ENCODE measurements around the gene PPRC1. TPM values are rescaled to one million over a fixed set of nuclear protein-coding genes. Genes with fewer than 3 reads are reported as not detected.

The PPRC1 gene
- total RNA-seq, 1 experiment from 2014 or later: 43.9 TPM

DNA sequence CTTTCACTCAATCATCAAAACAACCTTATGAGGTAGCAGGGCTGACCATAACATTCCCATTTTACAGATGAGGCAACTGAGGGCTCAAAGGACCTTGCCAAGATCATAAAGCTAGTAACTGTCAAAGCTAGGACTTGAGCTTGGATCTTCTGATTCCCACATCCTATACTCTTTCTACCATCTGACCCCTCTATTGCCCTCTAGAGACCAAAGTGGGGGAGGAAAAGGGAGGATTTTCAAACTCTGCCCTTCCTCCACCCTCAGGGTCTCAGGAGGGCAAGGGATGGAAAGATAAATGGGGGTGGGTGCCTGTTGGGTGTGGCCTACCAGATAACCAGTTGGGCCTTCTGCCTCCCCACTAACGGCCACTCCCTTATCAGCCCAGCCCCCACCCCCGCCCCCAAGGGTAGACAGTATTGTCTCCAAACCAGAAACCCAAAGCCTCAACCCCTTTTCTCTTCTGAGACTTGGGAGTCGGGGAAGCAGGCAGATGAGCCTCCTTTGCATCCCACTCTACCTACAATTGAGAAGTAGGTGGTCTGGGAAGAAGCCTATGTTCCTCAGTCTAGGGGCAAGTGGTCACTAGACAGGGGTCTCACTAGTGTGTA, 20.5 kb upstream of the PPRC1 start:
- no peak for DNase-seq
- CTCF ChIA-PET: interaction anchor here (0.6 kb wide), 2 partner anchors 17 to 605 kb away, joined by 4 read pairs; no protein-coding TSS in a partner anchor
- Mint-ChIP-seq H3K27ac (ENCODE audit: unreplicated experiment) (no peak overlapping the region), H3K27me3 (ENCODE audit: unreplicated experiment) (no peaks in the 10 kb centered on the region), H3K4me3 (ENCODE audit: low read depth, unreplicated experiment) (no peak overlapping the region), H3K36me3 (ENCODE audit: insufficient read depth, unreplicated experiment) (peaks cover 16% of the 10 kb centered on the region), H3K9me3 (ENCODE audit: low read depth, unreplicated experiment) (no peaks in the 10 kb centered on the region), H3K4me1 (ENCODE audit: low read depth, unreplicated experiment) (peaks cover 29% of the 10 kb centered on the region)
- intact Hi-C loops (cut with micrococcal nuclease; ENCODE audit: unreplicated experiment): no loop called here
- BruUV-seq (replicated peaks): no TSS peak
- TF ChIP-seq, protein P1, sequence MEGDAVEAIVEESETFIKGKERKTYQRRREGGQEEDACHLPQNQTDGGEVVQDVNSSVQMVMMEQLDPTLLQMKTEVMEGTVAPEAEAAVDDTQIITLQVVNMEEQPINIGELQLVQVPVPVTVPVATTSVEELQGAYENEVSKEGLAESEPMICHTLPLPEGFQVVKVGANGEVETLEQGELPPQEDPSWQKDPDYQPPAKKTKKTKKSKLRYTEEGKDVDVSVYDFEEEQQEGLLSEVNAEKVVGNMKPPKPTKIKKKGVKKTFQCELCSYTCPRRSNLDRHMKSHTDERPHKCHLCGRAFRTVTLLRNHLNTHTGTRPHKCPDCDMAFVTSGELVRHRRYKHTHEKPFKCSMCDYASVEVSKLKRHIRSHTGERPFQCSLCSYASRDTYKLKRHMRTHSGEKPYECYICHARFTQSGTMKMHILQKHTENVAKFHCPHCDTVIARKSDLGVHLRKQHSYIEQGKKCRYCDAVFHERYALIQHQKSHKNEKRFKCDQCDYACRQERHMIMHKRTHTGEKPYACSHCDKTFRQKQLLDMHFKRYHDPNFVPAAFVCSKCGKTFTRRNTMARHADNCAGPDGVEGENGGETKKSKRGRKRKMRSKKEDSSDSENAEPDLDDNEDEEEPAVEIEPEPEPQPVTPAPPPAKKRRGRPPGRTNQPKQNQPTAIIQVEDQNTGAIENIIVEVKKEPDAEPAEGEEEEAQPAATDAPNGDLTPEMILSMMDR (IDR thresholded peaks at IDR 0.05; ENCODE audit: unreplicated experiment): no peak

DNA sequence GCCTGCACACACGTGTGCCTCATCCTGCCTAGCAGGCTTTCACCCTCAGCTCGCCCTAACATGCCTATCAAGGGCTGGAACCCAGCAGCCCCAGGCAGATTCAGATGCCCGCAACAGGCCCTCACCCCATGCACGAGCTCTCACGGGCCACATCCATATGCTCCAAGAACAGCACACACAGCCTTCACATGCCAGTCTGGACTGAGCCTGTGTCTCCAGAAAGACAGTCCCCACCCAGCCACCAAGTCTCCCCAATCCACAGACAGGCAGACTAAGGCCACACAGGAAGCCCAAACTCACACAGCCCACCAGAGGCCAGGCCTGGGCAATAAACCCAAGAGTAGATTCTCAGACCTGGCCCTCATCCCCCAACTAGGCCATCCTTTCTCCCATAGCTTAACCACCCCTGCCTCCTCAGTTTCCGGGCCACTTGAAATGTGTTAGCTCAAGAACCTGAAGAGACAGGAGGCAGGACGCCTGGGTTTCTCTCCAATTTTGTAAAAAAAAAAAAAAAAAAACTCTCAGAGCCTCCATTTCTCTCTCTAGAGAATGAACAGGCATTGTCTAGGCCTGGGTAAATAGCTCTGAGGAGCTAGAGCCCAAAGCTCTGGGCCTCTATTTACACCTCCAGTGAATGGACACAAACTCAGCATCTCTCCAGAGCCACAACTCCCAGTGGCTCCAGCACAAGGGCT, 19.4 kb upstream of the PPRC1 start:
- H3K27ac Mint-ChIP-seq (ENCODE audit: unreplicated experiment): no peak overlapping the region
- TSS peak; percentile 36 for BruUV-seq (replicated peaks)
- CTCF ChIA-PET: interaction anchor here (0.7 kb wide), 3 partner anchors 19 to 380 kb away, joined by 3 to 5 read pairs (median 4); partner anchors contain the start of gene PPRC1
- intact Hi-C loops (cut with micrococcal nuclease; ENCODE audit: unreplicated experiment): no loop called here
- H3K4me3 Mint-ChIP-seq (ENCODE audit: low read depth, unreplicated experiment): peak overlapping the region; percentile 85
- no peak for DNase-seq
- TF ChIP-seq, protein P1 (IDR thresholded peaks at IDR 0.05; ENCODE audit: unreplicated experiment): no peak
- no peaks in the 10 kb centered on the region for H3K27me3 Mint-ChIP-seq (ENCODE audit: unreplicated experiment)
- peaks cover 16% of the 10 kb centered on the region for H3K36me3 Mint-ChIP-seq (ENCODE audit: insufficient read depth, unreplicated experiment)
- H3K9me3 Mint-ChIP-seq (ENCODE audit: low read depth, unreplicated experiment): no peaks in the 10 kb centered on the region
- H3K4me1 Mint-ChIP-seq (ENCODE audit: low read depth, unreplicated experiment): peaks cover 39% of the 10 kb centered on the region

DNA sequence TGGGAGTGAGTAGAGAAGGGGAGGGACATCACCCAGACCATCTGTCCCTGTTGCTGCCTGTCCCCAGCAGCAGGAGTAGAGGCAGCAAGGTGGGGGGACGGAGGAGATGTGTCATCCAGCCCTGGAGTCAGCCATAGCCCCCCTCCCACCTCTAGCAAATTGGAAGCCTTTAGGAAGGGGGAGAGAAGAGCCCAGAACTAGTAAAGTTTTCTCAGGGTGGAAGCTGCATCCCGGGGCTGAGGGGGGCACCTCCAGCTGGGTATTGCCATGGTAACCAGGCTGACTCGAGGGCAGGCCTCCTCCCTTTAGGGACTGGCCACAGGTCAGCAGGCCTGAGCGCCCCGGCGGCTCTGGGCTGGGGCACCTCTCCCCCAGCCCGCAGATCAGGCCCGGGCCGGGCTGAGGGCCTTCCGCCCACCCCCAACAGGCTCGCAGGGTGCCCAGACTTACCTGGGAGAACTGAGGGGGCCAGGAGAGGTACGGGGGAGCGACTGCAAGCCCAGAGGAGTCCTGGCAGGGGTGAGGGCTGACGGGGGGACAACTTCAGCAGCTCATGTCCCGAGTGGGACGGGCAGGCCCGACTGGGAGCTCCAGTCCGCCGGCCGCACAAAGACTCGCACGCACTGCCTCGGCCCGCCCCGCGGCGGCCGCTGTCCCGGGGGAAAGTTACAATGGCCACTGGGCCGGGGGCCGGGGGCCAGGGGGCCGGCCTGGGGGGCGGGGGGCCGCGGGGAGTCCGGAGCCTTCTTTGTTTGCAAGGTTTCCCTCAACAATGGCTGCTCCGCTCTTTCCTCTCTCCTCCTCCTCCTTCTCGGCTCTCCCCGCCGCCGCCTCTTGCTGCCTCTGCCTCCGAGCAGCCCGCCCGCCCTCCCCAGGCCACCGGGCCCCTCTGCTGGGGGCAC, 18.6 kb upstream of the PPRC1 start:
- intact Hi-C loops (cut with micrococcal nuclease; ENCODE audit: unreplicated experiment): no loop called here
- Mint-ChIP-seq H3K4me1 (ENCODE audit: low read depth, unreplicated experiment) (peaks cover 43% of the 10 kb centered on the region), H3K9me3 (ENCODE audit: low read depth, unreplicated experiment) (no peaks in the 10 kb centered on the region)

More for the DNA sequence above, 18.6 kb upstream of the PPRC1 start:
- Mint-ChIP-seq H3K27ac (ENCODE audit: unreplicated experiment) (peak overlapping the region; percentile 50), H3K4me3 (ENCODE audit: low read depth, unreplicated experiment) (peak overlapping the region; percentile 85), H3K27me3 (ENCODE audit: unreplicated experiment) (no peaks in the 10 kb centered on the region), H3K36me3 (ENCODE audit: insufficient read depth, unreplicated experiment) (peaks cover 16% of the 10 kb centered on the region)
- TF ChIP-seq, protein P1 (IDR thresholded peaks at IDR 0.05; ENCODE audit: unreplicated experiment): no peak
- CTCF ChIA-PET: interaction anchor here (0.7 to 0.8 kb wide), 3 partner anchors 14 to 381 kb away, joined by 3 to 4 read pairs (median 3); no protein-coding TSS in a partner anchor
- BruUV-seq (replicated peaks): no TSS peak
- peak; percentile 12 for DNase-seq

Measured in Calu3 (cell line).